OCI-LY3 (cell line): ENCODE data around the gene GRK6.

Experiments used
- H2AFZ ChIP-seq: fragments of 200-600, 300-600 bp; shearing (Covaris generic); 2 replicates; pipeline ENCODE4 v1.6.0; 2014; ENCODE audit warnings: antibody characterized with exemption, low read depth, low read length
- H3K27ac ChIP-seq: fragments of 200-600, 300-600 bp; sonication (generic); 2 replicates; pipeline ENCODE4 v1.5.1; 2014; ENCODE audit warnings: mild to moderate bottlenecking, low read length, moderate library complexity, mixed read lengths
- H3K27me3 ChIP-seq: fragments of 200-600, 300-600 bp; sonication (generic); 2 replicates; pipeline ENCODE4 v1.6.1; 2014; ENCODE audit warnings: low read depth, low read length, mixed read lengths
- H3K36me3 ChIP-seq: fragments of 200-600, 300-600 bp; sonication (generic); replicated peaks from 2 replicates; pipeline ENCODE3; 2014; ENCODE audit warnings: low read depth, low read length, mixed read lengths
- H3K4me1 ChIP-seq: fragments of 300-600, 200-600 bp; sonication (generic); 2 replicates; pipeline ENCODE4 v1.6.1; 2014; ENCODE audit warnings: low read length, mixed read lengths
- H3K4me2 ChIP-seq: fragments of 200-600, 300-600 bp; sonication (generic); 2 replicates; pipeline ENCODE4 v1.6.1; 2014; ENCODE audit warnings: low read length, mixed read lengths
- H3K4me3 ChIP-seq: fragments of 300-600, 200-600 bp; sonication (generic); 2 replicates; pipeline ENCODE4 v1.5.1; 2014; ENCODE audit warnings: antibody characterized with exemption, mild to moderate bottlenecking, low read length, moderate library complexity
- H3K79me2 ChIP-seq: fragments of 300-600, 200-600 bp; shearing (Covaris generic); 2 replicates; pipeline ENCODE4 v1.6.1; 2014; ENCODE audit warnings: mild to moderate bottlenecking, low read length, mixed read lengths
- H3K9ac ChIP-seq: fragments of 300-600, 200-600 bp; shearing (Covaris generic); 2 replicates; pipeline ENCODE4 v1.6.0; 2014; ENCODE audit warnings: mild to moderate bottlenecking, low read length, moderate library complexity
- H3K9me3 ChIP-seq: fragments of 200-600, 300-600 bp; shearing (Covaris generic); 2 replicates; pipeline ENCODE4 v1.6.1; 2014; ENCODE audit warnings: low read length, mixed read lengths; ENCODE audit not compliant: insufficient read depth
- H4K20me1 ChIP-seq: fragments of 200-600, 300-600 bp; sonication (generic); 2 replicates; pipeline ENCODE4 v1.6.1; 2016; ENCODE audit warnings: low read length, mixed read lengths; ENCODE audit not compliant: insufficient read depth
- CTCF ChIP-seq: fragments of 200-600, 300-600 bp; sonication (generic); IDR thresholded peaks from 2 replicates; pipeline ENCODE4 v1.5.1; 2014; ENCODE audit warnings: antibody characterized with exemption, low read length, low read depth
- EZH2phosphoT487 ChIP-seq: fragments of 200-600 bp; shearing (Covaris generic); IDR thresholded peaks from 2 replicates; pipeline ENCODE4 v1.6.1; 2018; ENCODE audit warnings: antibody characterized with exemption, mixed run types, low read depth

GRK6 gene

DNA sequence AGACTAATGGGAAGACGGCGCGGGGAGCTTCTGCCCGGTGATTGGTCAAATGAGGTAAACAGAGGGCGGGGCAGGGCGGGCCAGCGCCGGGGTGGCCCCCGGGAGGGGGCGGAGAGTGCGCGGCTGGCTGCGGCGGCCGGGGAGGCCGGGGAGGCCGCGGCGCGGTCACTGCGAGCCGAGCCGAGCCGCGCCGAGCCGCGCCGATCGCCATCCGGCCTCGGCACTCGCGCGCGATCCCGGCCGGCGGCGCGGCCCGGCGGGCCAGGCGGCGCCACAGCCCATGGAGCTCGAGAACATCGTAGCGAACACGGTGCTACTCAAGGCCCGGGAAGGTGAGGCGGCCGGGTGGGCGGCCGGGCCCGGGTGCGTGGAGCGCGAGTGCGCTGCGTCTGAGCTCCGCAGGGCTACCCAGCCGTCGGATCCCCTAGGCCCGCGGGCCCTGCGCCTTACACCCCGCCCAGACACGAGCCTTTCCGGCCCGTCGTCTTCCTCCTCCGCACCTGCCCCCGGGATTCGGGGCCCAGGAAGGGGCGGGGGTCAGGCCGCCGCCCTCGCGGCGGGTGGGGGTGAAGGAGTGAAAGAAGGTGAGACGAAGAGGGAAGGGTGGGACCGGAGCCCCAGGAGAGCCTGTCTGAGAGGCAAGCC lies at the start of gene GRK6:
TSS of gene GRK6 (plus strand) at position 111 of the 645 bp plus-strand sequence. CDS start at position 281, 170 bp downstream.
- peak within 1 kb of the TSS; percentile 81 for H3K9ac ChIP-seq
- no peaks in the 10 kb centered on the region for H3K27me3 ChIP-seq
- H3K4me2 ChIP-seq = peak within 1 kb of the TSS; percentile 99
- peak within 1 kb of the TSS; percentile 85 for H3K4me3 ChIP-seq
- H3K79me2 ChIP-seq = peaks cover 40% of the 10 kb centered on the region
- TF ChIP-seq EZH2phosphoT487 (no peak), CTCF (no peak)
- H2AFZ ChIP-seq = peak within 1 kb of the TSS; percentile 71
- H3K4me1 ChIP-seq = peaks cover 51% of the 10 kb centered on the region
- peaks cover 5% of the 10 kb centered on the region for H3K36me3 ChIP-seq
- peaks cover 21% of the 10 kb centered on the region for H4K20me1 ChIP-seq
- H3K27ac ChIP-seq = peak within 1 kb of the TSS; percentile 60
- H3K9me3 ChIP-seq = no peaks in the 10 kb centered on the region

DNA sequence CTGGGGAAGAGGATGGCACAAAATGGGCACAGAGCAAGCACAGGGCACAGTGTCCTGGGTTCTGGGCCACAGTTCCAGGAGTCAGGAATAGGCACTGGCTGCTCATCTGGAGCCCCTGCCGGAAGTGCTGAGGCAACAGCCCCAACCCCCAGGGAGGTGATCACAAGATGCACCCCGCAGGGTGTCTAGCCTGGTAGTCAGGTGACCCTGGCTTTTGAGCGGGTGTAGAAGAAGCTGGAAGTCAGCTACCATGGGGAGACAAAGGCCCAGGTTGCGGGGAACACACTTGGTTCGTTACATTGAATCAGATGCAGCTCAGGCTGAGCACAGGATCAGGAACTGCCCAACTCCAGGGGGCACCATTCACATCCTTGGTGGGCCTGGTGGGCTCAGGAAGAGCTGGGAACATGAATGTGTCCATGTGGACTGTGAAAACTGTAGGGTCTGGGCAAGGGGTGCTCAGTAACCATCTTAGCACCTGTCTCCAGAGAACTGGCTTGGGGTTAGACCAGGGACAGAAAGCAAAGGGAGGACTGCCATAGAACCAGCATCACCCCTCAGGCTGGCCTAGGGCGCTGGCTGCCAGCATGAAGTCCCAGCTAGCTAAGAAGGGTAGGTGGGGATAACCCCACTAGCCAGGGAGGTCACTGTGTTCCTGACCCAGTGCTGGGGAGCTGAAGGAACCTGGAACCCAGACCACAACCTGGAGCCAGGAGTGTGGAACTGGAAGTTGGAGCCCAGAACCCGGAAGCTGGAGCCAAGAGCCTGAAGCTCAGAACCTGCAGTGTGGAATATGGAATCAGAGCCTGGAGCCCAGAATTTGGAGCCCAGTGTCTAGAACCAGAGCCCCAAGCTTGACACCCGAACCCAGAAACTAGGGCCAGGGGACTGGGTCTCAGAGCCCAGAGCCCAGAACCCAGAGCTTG lies 48.4 kb upstream of the GRK6 start:
- Histone ChIP-seq H3K27ac (no peak overlapping the region), H3K4me1 (no peaks in the 10 kb centered on the region), H3K9me3 (no peaks in the 10 kb centered on the region), H3K9ac (no peak overlapping the region), H3K27me3 (peaks cover 4% of the 10 kb centered on the region), H3K36me3 (no peaks in the 10 kb centered on the region), H3K79me2 (no peaks in the 10 kb centered on the region), H3K4me2 (no peak overlapping the region), H4K20me1 (no peaks in the 10 kb centered on the region), H3K4me3 (no peak overlapping the region), H2AFZ (no peak overlapping the region)
- TF ChIP-seq CTCF (no peak), EZH2phosphoT487 (no peak)

DNA sequence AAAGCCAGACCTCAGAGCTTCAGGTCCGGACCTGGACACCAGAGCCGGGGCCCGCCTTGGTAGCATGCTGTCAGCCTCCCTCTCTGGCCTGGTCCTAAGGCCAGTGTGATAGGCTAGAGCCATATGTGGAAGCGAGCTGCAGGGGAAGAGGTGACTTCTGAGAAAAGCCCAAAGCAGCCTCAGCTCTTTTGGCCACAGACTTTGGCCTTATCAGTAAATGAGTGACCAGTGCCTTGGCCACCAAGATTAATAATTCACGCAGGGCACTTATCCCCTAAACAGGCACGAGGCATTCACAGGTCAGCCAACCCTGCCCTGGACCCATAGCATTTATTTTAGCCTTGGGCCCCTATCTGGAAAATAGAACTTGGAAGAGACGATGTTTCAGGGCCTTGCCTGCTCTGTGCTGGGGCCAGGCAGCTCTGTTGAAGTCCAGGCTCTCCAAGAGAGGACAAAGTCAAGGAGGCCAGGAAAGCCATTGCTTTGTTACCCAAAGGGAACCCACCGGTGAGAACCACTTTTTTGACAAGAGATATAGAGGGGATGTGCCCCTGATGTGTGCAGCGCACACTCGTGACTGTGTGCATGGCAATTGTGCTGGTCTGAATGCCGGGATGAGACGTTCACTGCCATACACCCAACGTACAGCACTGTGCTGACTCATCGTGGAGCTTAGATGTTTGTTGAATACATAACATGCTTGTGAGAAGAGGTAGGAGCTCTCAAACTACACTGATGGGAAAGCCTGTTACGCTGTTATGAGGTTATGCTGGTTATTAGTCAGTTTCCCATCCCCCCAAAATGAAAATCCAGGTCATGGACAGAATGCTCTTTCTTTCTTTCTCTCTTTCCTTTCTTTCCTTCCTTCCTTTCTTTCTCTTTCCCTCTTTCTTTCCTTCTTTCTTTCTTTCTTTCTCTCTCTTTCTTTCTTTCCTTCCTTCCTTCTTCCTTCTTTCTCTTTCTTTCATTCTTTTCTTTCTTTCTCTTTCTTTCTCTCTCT lies 47.3 kb upstream of the GRK6 start:
- H3K4me3 ChIP-seq = no peak overlapping the region
- H3K27me3 ChIP-seq = peaks cover 14% of the 10 kb centered on the region
- H3K4me1 ChIP-seq = no peaks in the 10 kb centered on the region
- H3K4me2 ChIP-seq = no peak overlapping the region
- H3K36me3 ChIP-seq = no peaks in the 10 kb centered on the region
- no peaks in the 10 kb centered on the region for H3K79me2 ChIP-seq
- TF ChIP-seq CTCF (no peak), EZH2phosphoT487 (no peak)
- no peak overlapping the region for H2AFZ ChIP-seq
- H3K9me3 ChIP-seq = no peaks in the 10 kb centered on the region
- no peak overlapping the region for H3K27ac ChIP-seq
- H3K9ac ChIP-seq = no peak overlapping the region
- no peaks in the 10 kb centered on the region for H4K20me1 ChIP-seq
